GM12878 (cell line): ENCODE measurements around the gene MATN4. TPM values are rescaled to one million over a fixed set of nuclear protein-coding genes. Genes with fewer than 3 reads are reported as not detected.

Source experiments
- ATAC-seq: fragments of 200-7000 bp; cut with Tn5 transposase; 3 replicates; pipeline ENCODE4 v1.9.1; 2020; ENCODE audit warnings: mild to moderate bottlenecking, moderate library complexity
- BruUV-seq: library from RNA; stranded (reverse); fragments of 400-500 nt; replicated peaks from 2 replicates; lab custom pipeline; 2021; lab: Mats Ljungman, UMichigan
- CTCF ChIA-PET: fragments of 300-600 bp; sonication (Branson Sonifier 250); formaldehyde crosslinking; extraction: SDS; loops from one replicate; lab custom pipeline; 2021; ENCODE audit warnings: inconsistent platforms; lab: Yijun Ruan, JAX
- POLR2A ChIA-PET: fragments of 350-600 bp; formaldehyde crosslinking; extraction: SDS; loops from one replicate; lab custom pipeline; 2021; ENCODE audit warnings: inconsistent platforms; lab: Charles Lee
- RAD21 ChIA-PET: fragments of 300-600 bp; sonication (Branson Sonifier 250); formaldehyde crosslinking; loops from one replicate; lab custom pipeline; 2023; ENCODE audit warnings: antibody characterized with exemption; ENCODE audit not compliant: unreplicated experiment; lab: Charles Lee
- SMC1A ChIA-PET: fragments of 300-600 bp; sonication (Branson Sonifier 250); formaldehyde crosslinking; loops from one replicate; lab custom pipeline; 2023; ENCODE audit not compliant: unreplicated experiment, uncharacterized antibody; lab: Charles Lee
- DNase-seq: peaks from one replicate; pipeline ENCODE4 v3.0.0-alpha.2; 2011; ENCODE audit warnings: low read depth, low spot score
- FAIRE-seq: peaks from 3 replicates; lab custom pipeline; 2011; peaks lifted over from hg19 to GRCh38; lab: Jason Lieb, UNC
- H2AFZ ChIP-seq: 2 replicates; pipeline ENCODE4 v1.6.0; 2011; ENCODE audit warnings: low read depth, low read length, control low read depth; ENCODE audit not compliant: control insufficient read depth
- H3K27ac ChIP-seq: 2 replicates; pipeline ENCODE4 v1.5.1; 2011; ENCODE audit warnings: control low read depth; ENCODE audit not compliant: control insufficient read depth, insufficient read depth
- H3K27me3 ChIP-seq, 2 experiments: replicated peaks in 1 of 2; 2 replicates each; pipeline versions ENCODE4 v1.6.0 to v1.6.1; 2011; ENCODE audit warnings: low read length in 1 of 2; ENCODE audit not compliant: control insufficient read depth in 2 of 2, insufficient read depth in 2 of 2
- H3K36me3 ChIP-seq, 2 experiments: 2 replicates each; pipeline ENCODE4 v1.5.1; 2011; ENCODE audit warnings: low read length in 1 of 2; ENCODE audit not compliant: control insufficient read depth in 2 of 2, insufficient read depth in 2 of 2
- H3K4me1 ChIP-seq: 2 replicates; pipeline ENCODE4 v1.6.1; 2011; ENCODE audit warnings: mild to moderate bottlenecking, low read length, moderate library complexity, mixed read lengths; ENCODE audit not compliant: control insufficient read depth, insufficient read depth
- H3K4me2 ChIP-seq: 2 replicates; pipeline ENCODE4 v1.6.0; 2011; ENCODE audit warnings: control low read depth; ENCODE audit not compliant: control insufficient read depth, insufficient read depth
- H3K4me3 ChIP-seq: fragments of 200-600 bp; sonication (generic); 2 replicates; pipeline ENCODE4 v1.5.1; 2016
- H3K79me2 ChIP-seq: 2 replicates; pipeline ENCODE4 v1.6.0; 2011; ENCODE audit warnings: low read length; ENCODE audit not compliant: control insufficient read depth, insufficient read depth
- H3K9ac ChIP-seq: 2 replicates; pipeline ENCODE4 v1.8.0; 2011; ENCODE audit warnings: low read length, control low read depth, mixed read lengths; ENCODE audit not compliant: control insufficient read depth, insufficient read depth
- H3K9me3 ChIP-seq: replicated peaks from 3 replicates; pipeline ENCODE4 v1.5.1; 2011; ENCODE audit warnings: mild to moderate bottlenecking, low read length; ENCODE audit not compliant: control insufficient read depth, insufficient read depth
- H4K20me1 ChIP-seq: 2 replicates; pipeline ENCODE4 v1.6.0; 2011; ENCODE audit not compliant: control insufficient read depth, insufficient read depth
- BCLAF1 ChIP-seq: fragments of 450-650 bp; IDR thresholded peaks from 2 replicates; pipeline ENCODE4 v1.6.1; 2017; ENCODE audit warnings: antibody characterized with exemption, mild to moderate bottlenecking, moderate library complexity
- CBFB ChIP-seq: IDR thresholded peaks from 2 replicates; pipeline ENCODE4 v1.6.1; 2016; ENCODE audit warnings: antibody characterized with exemption, low read depth
- CBX5 ChIP-seq: sonication (generic); IDR thresholded peaks from 2 replicates; pipeline ENCODE4 v1.6.1; 2016; ENCODE audit warnings: low read depth, moderate library complexity, mild to moderate bottlenecking, inconsistent platforms
- KDM1A ChIP-seq: fragments of 200-600 bp; sonication (generic); IDR thresholded peaks from 2 replicates; pipeline ENCODE4 v1.6.1; 2016; ENCODE audit warnings: borderline replicate concordance
- MEF2B ChIP-seq: fragments of 450-650 bp; IDR thresholded peaks from 2 replicates; pipeline ENCODE4 v1.6.1; 2018; ENCODE audit warnings: mild to moderate bottlenecking, moderate library complexity; ENCODE audit not compliant: partially characterized antibody, poor library complexity, severe bottlenecking
- RAD51 ChIP-seq: fragments of 450-650 bp; IDR thresholded peaks from 2 replicates; pipeline ENCODE4 v1.6.1; 2016; ENCODE audit warnings: moderate library complexity, mild to moderate bottlenecking, inconsistent platforms
- SMAD5 ChIP-seq: IDR thresholded peaks from 2 replicates; pipeline ENCODE4 v1.6.1; 2016; ENCODE audit warnings: antibody characterized with exemption, low read depth
- SMARCA5 ChIP-seq: fragments of 450-650 bp; IDR thresholded peaks from 2 replicates; pipeline ENCODE4 v1.6.1; 2017; ENCODE audit warnings: mild to moderate bottlenecking
- SMC3 ChIP-seq: IDR thresholded peaks from 2 replicates; pipeline ENCODE4 v1.6.1; 2011; ENCODE audit warnings: low read length, improper control_type of control experiment, borderline replicate concordance
- SPI1 ChIP-seq: IDR thresholded peaks from 2 replicates; pipeline ENCODE4 v1.6.1; 2011; ENCODE audit warnings: low read depth, mild to moderate bottlenecking, low read length, moderate library complexity, borderline replicate concordance; ENCODE audit not compliant: insufficient read depth
- ZBTB40 ChIP-seq: fragments of 450-650 bp; IDR thresholded peaks from 2 replicates; pipeline ENCODE4 v1.6.1; 2016; ENCODE audit warnings: mild to moderate bottlenecking, moderate library complexity, borderline replicate concordance
- ZNF24 ChIP-seq: fragments of 450-650 bp; IDR thresholded peaks from 2 replicates; pipeline ENCODE4 v1.6.1; 2017; ENCODE audit warnings: antibody characterized with exemption, mild to moderate bottlenecking
- WGBS: methylation state at CpG from one replicate; pipeline ENCODE4 v1.1.6; 2016; ENCODE audit warnings: low lambda C conversion rate; ENCODE audit not compliant: insufficient replicate concordance, insufficient coverage; ENCODE audit errors: missing lambda C conversion rate; 5-methylcytosine and 5-hydroxymethylcytosine counted together
- in situ Hi-C: fragments of 300-500 bp; cut with MboI; formaldehyde crosslinking; loops from 9 replicates; pipeline ENCODE4 v1.14.3; 2018; ENCODE audit warnings: mixed read lengths
- intact Hi-C: fragments of 100-400 bp; cut with micrococcal nuclease; formaldehyde crosslinking; loops from one replicate; pipeline ENCODE4 v1.14.2; 2022; ENCODE audit not compliant: unreplicated experiment
- polyA plus RNA-seq, 11 experiments: library from polyadenylated mRNA; depleted of rRNA in 4 of 11; unstranded in 6 of 11; stranded (reverse) in 5 of 11; fragments of >200 nt; fragmentation: Nextera tagmentation in 4 of 11; fragmentation: Illumina TruSeq in 1 of 11; extraction: Ambion mirVana in 4 of 11; extraction: Trizol in 1 of 11; gene quantifications; 1 replicate in 1 of 11; 2 replicates in 10 of 11; pipeline versions ENCODE4 v1.2.1 to v1.2.3, GENCODE V29; 2011 to 2016; ENCODE audit warnings: inconsistent platforms in 2 of 11, missing spikeins in 2 of 11, low read depth in 1 of 11
- total RNA-seq, 4 experiments: library from RNA; depleted of rRNA in 3 of 4; stranded (reverse); fragments of >200 nt in 3 of 4; fragmentation: Illumina TruSeq in 1 of 4; extraction: Trizol in 1 of 4; gene quantifications; 2 replicates each; pipeline versions ENCODE4 v1.2.1 to v1.2.3, GENCODE V29; 2013 to 2021

The MATN4 gene
- total and polyA plus RNA-seq, 10 of the 15 experiments (the other 5 are each of a cell fraction or from before 2014, with no cell fraction given) = 0.10 to 0.15 TPM; not detected in 8

GRCh38 chr20:45251884-45252560 is 56.1 kb downstream of the MATN4 start:
- H3K27ac ChIP-seq = no peak overlapping the region
- no peak for ATAC-seq
- no peak for TF ChIP-seq MEF2B
- TF ChIP-seq KDM1A = no peak
- TF ChIP-seq RAD51 = no peak
- TF ChIP-seq SMAD5 = no peak
- no peaks in the 10 kb centered on the region for H3K9me3 ChIP-seq
- no peak overlapping the region for H2AFZ ChIP-seq
- no peak overlapping the region for H3K9ac ChIP-seq
- intact Hi-C loops (no loop called here), in situ Hi-C loops (no loop called here)
- ChIA-PET RAD21 (no interaction called here), CTCF (no interaction called here), POLR2A (no interaction called here), SMC1A (no interaction called here)
- peaks cover 4% of the 10 kb centered on the region for H3K4me1 ChIP-seq
- H3K79me2 ChIP-seq = no peaks in the 10 kb centered on the region
- peaks cover 0 to 12% of the 10 kb centered on the region in 2 experiments; a peak in 3 of 4 replicates for H3K27me3 ChIP-seq
- H3K4me2 ChIP-seq = no peak overlapping the region
- no TSS peak for BruUV-seq
- no peak for DNase-seq
- no peaks in the 10 kb centered on the region for H3K36me3 ChIP-seq
- no peaks in the 10 kb centered on the region for H4K20me1 ChIP-seq
- FAIRE-seq = no peak
- no peak overlapping the region for H3K4me3 ChIP-seq
- WGBS = 8% methylated on average over 5 of the region's 5 CpGs

GRCh38 chr20:45248609-45249008 is 59.5 kb downstream of the MATN4 start:
- ChIA-PET RAD21 (no interaction called here), POLR2A (no interaction called here), CTCF (no interaction called here), SMC1A (no interaction called here)
- H4K20me1 ChIP-seq = no peaks in the 10 kb centered on the region
- no peak overlapping the region for H3K4me2 ChIP-seq
- in situ Hi-C loops (no loop called here), intact Hi-C loops (no loop called here)
- no peak for DNase-seq
- no peak overlapping the region for H2AFZ ChIP-seq
- no peak for ATAC-seq
- H3K36me3 ChIP-seq = no peaks in the 10 kb centered on the region
- H3K4me1 ChIP-seq = no peaks in the 10 kb centered on the region
- peaks cover 0 to 12% of the 10 kb centered on the region in 2 experiments; a peak in 3 of 4 replicates for H3K27me3 ChIP-seq
- no peak overlapping the region for H3K27ac ChIP-seq
- H3K4me3 ChIP-seq = no peak overlapping the region
- H3K79me2 ChIP-seq = no peaks in the 10 kb centered on the region
- no peaks in the 10 kb centered on the region for H3K9me3 ChIP-seq
- H3K9ac ChIP-seq = no peak overlapping the region
- FAIRE-seq = no peak
- no TSS peak for BruUV-seq
- TF ChIP-seq ZNF24 = no peak
- TF ChIP-seq CBX5 = no peak
- no peak for TF ChIP-seq ZBTB40
- TF ChIP-seq BCLAF1 = no peak
- TF ChIP-seq SPI1 = no peak
- TF ChIP-seq CBFB = no peak
- TF ChIP-seq SMC3 = no peak
- TF ChIP-seq SMARCA5 = no peak
